T-helper 9 cell (primary cell): Measurements from ENCODE around the gene C4orf33.
"Not testable (repeated sequence)": the region's sequence is repeated elsewhere in the genome, so short reads cannot be mapped to it uniquely, and the experiment has no call there.

Experiments
- DNase-seq: peaks from one replicate; pipeline ENCODE4 v3.0.0-alpha.2; 2020
- total RNA-seq, 2 donors: gene quantifications; one replicate each; lab custom pipeline; 2026; lab: John Stamatoyannopoulos, UW

Gene C4orf33
- total RNA-seq, result 8.7 to 10.6 reads per million in 2 donors

DNA sequence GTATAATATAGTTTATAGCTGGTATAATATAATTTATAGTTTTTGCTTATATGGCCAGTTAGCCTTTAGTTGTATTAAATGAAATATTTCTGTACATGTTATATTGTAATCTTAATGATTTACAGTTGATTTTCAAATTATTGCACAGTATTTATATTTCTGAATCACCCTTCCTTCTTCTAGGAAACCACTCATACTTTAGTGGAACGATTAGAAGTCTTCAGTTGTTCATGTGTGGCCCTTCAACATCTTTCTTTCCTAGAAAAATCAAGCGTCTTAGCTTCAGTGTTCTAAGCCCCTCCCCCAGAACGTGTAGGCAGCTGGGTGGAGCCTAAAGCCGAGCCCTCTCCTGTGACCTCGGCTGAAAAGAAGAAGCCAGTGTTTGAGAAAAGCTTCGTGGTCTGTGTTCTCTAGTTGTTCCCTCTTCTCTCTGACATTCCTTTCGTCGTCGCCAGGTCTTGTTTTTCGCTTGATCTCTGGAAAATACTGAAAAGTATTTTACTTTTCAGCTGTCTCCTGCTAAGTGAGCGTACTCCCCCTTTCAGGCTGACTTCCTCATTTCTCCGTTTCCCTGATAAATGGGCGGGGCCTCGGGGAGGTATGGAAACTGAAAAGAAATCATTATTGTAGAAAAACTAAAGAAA is at the start of gene C4orf33:
Gene C4orf33 (plus strand): TSS at position 342 of the 644 bp plus-strand sequence. CDS start 6,459 bp downstream, outside the sequence.
- DNase-seq, result peak; percentile 52

DNA sequence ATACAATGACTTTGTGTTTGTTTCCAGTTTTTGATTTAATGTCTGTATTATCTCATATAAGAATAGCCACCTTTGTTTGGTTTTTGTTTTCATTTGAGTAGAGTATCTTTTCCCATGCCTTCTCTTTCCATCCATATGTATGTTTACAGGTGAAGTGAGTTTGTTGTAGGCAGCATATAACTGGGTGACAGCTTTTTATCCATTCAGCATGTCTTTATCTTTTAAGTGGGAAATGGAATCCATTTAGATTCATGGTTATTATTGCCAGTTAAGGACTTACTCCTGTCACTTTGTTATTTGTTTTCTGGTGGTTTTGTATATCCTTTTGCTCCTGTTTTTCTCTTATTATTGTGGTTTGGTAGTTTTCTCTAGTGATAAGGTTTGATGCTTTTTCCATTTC is 36.9 kb upstream of the C4orf33 start:
- DNase-seq, result no peak

DNA sequence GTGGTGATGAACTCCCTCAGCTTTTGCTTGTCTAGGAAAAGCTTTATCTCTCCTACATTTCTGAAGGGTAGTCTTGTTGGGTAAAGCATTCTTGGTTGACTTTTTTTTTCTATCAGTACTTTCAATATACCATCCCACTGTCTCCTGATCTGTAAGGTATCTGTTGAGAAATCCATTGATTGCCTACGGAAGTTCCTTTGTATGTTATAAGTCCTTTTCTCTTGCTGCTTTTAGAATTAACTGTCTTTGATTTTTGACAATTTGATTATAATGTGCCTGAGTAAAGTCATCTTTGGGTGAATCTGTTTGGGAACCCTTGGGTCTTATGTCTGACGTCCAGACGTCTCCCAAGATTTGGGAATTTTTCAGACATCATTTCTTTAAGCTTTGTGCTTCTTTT is 33.4 kb upstream of the C4orf33 start:
- DNase-seq, result no peak

DNA sequence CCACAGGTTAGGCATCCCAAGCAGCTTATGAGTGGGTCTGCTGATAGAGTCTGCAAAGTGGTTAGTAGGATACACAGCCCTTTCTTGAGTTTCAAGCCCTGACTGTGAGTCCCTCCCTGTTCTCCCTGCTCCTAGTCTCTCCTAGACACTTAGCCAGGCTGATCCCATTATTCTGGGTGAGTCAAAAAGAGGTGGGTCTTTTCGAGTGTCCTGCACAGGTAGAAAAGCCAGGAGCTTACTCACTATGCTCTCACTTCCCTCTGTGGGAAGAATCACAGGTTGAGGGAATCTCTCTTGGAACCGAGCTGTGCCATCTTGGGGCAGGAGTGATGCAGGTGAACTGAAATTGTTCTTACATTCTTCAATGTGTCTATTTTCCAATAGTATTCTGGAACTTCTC is 32.3 kb upstream of the C4orf33 start:
- DNase-seq, result no peak

DNA sequence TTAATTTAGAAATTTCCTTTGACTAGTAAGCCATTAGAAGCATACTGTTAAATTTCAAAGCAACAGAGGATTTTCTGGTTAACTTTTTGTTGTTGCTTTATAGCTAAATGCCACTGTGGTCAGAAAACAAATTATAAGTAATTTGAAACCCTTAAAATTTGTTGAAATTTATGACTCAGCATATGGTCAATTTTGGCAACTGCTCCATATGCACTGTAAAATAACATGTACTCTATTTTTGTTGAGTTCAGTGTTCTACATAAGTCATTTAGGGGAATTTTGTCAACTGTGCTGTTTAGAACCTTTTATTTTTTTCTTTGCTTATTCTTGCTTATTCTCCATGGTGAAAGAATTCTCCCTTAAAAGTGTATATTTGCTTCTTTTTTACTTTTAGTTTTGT is 31.2 kb upstream of the C4orf33 start:
- DNase-seq, result no peak

DNA sequence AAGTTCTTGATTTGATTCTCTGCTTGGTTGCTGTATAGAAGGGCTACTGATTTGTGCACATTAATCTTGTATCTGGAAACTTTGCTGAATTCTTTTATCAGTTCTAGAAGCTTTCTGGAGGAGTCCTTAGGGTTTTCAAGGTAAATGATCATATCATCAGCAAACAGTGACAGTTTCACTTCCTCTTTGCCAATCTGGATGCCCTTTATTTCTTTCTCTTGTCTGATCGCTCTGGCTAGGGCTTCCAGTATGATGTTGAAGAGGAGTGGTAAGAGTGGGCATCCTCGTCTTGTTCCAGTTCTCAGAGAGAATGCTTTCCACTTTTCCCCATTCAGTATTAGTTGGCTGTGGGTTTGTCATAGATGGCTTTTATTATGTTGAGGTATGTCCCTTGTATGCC is 26.4 kb upstream of the C4orf33 start:
- not testable (repeated sequence) for DNase-seq

DNA sequence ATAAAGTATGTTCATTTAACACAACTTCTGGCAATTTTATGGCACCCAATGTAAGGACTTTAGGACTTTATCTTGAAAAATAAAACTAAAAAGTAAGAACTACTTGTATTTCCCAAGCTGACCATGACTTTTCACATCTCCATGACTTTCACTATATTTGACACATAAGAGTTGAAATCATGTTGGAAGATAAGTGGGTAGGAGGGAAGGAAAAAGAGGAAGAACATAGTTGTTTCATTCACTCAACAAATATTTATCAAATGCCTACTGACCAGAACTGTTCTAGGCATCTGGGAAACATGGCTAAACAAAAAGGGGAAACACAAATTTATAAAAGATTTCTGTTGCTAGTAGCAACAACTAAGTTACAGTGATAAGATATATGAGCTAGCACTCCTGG is 18.6 kb upstream of the C4orf33 start:
- DNase-seq, result no peak

GRCh38 chr4:129080129-129080528 is 15.8 kb upstream of the C4orf33 start:
- no peak for DNase-seq

DNA sequence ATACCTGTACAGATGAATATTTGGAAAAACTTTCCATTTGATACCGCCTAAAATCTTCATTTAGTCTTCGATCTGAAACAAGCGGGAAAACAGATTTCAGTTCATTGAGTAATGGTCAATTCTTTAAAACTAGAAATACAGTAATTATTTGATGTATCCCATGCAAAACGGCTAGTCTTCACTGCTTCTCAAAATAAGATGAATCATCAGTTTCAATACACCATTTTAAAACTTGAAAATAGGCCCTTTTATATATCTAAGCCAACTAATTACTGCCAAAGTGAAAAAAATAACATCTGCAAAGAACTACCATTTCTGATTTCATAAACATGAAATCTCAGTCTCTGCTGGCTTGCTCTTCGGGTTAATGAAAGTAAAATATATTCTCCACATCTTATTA is 13.7 kb upstream of the C4orf33 start:
- DNase-seq, result no peak

DNA sequence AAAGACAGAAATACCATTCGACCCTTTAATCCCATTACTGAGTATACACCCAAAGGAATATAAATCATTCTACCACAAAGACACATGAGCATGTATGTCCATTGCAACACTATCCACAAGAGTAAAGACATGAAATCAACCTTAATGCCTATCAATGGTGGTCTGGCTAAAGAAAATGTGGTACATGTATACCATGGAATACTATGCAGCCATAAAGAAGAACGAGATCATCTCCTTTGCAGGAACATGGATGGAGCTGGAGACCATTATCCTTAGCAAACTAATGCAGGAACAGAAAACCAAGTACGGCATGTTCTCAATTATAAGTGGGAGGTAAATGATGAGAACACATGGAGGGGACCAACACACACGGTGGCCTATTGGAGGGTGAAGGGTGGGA is 10.5 kb upstream of the C4orf33 start:
- DNase-seq, result no peak

GRCh38 chr4:129087516-129087915 is 8.4 kb upstream of the C4orf33 start:
- no peak for DNase-seq

DNA sequence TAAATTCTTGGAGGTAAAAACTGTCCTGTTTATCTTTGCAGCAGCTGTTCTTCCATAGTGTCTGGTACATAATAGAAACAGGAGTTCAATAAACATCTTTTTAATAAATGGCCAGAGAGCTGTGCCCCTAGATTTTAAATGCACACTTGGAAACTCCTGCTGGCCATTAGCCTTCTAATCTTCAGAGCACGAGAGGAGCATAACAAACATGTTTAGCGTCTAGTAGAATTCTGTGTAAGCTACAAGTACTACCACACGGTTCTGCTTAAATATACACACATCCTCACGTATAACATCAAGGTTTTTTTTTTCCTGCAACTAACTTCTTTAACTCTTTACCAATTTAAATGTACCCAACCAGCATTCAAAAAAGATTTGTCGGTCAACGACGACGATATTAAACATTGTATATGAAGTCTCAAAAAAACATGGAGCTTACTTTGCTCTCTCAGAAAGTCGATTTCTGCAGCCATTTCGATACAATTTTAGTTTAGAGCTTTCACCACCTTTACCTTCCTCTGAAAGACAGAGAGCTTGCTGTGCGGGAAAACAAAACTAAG is 3.2 kb upstream of the C4orf33 start:
- DNase-seq, result no peak

- peak; percentile 91 for DNase-seq
These were observed 2.6 kb upstream of the C4orf33 start, which contains the start of gene SCLT1 for GRCh38 chr4:129093191-129093920. SCLT1 (minus strand) TSS chr4:129093539; CDS start chr4:129093103, 436 bp downstream.

DNA sequence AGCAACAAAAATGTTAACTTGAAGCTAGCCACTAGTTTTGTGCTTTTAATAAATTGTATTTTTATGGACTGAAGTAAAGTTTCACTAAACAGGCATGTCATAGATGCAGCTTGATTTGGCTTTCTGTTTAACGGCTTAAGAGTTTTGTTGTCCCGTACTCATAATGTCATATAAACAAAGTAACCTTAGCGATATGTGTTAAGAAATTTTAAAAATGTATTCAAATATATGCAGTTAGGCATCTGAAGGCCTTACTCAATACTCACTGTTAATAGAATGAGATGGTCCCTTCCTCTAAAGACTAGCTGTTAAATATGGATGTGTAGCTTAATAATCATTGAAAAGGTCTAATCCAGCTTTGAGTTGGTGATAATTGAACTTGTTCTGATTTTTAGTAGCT is 1.6 kb upstream of the C4orf33 start:
- no peak for DNase-seq

GRCh38 chr4:129098531-129099001 is 2.6 kb downstream of the C4orf33 start:
- no peak for DNase-seq

DNA sequence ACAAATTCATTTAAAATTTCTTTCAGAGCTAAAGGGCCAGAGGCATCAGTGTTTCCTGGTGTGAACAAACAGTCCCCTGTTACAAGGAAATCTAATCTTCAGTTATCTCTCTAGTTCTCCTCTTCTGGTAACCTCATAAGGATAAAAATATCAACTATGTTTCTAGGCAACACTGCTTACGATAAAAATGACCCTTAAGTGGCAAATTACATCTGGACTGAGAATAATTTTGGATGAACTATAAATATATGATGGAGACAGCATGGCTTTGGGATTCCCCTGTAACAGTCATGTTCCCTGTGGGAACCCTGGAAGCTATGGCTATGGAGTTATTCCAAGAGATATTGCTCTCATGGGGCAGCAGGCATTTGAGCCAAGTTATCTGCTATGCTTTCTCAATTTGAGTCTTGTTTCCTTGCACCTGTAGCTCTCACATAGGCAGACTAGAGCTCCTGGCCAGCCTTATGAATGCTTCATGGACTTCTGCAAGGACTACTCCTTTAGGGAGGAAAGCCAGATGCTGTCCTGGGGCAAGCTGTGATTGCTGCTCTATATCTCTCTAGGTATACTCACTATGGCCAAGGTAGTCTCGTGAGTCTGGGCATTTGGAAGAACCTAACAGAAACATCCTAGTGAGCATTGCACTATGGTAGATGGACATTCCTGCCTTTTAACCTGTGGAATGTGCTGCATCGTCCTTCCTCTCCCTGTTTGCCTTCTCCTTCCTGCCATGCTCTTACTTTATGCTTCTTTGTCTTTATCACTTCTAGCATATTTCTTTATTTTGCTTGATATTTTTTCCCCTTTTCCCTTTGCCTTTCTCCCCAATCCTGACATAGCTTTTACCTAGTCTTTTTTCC is 14.2 kb downstream of the C4orf33 start:
- no peak for DNase-seq

GRCh38 chr4:129110931-129111330 is 15.0 kb downstream of the C4orf33 start:
- DNase-seq, result no peak

DNA sequence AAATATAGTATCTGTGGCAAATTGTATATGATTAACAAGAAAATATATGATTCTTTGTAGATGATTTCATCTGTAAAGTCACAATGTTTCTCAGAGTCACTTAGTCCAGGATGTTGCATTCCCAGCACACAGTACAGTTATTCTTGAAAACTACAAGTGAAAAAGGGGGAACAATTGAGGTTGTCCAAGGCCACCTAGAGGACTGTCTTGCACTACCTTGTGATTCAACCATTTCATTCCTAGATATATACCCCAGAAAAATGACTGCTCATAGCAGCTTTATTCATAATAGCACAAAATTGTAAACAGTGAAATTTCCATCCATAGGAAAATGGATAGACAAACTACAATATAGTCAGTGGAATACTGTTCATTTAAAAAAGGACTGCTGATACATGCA is 16.0 kb downstream of the C4orf33 start:
- DNase-seq, result no peak

- DNase-seq, result no peak
These were observed 17.5 kb downstream of the C4orf33 start for GRCh38 chr4:129113434-129113833.

DNA sequence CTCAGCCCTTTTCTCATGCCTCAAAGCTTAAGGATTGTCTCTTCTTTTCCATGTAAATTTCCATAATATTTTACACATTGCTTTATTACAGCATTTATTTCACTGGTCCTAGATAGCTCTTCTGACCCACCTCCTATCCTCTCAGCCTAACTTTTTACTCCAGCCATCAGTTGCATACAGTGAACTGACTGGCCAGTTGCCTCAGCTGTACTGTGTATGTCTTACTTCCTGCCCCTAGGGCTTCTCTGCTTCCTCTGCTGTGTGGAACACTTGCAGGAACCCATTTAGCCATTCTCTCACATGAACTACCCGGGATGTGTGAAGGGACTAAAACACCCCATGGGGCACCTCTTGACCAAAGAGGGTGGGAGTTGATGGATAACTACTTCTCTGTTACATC is 18.0 kb downstream of the C4orf33 start:
- no peak for DNase-seq

- DNase-seq, result no peak
These were observed 21.8 kb downstream of the C4orf33 start for GRCh38 chr4:129117705-129118104.

DNA sequence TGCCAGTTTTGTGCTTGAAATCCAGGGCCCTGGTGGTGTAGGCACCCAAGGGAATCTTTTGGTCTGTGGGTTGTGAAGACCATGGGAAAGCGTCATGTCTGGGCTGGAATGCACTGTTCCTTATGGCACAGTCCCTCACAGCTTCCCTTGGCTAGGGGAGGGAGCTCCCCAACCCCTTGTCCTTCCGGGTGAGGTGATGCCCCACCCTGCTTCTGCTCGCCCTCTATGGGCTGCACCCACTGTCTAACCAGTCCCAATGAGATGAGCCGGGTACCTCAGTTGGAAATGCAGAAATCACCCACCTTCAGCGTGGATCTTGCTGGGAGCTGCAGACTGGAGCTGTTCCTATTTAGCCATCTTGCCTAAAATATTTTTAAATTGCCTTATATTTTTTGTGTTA is 30.7 kb downstream of the C4orf33 start:
- DNase-seq, result not testable (repeated sequence)

- DNase-seq, result no peak
These were observed 33.2 kb downstream of the C4orf33 start for GRCh38 chr4:129129143-129129542.
